ENCODE measurements around the gene PRPH.

The PRPH gene

DNA sequence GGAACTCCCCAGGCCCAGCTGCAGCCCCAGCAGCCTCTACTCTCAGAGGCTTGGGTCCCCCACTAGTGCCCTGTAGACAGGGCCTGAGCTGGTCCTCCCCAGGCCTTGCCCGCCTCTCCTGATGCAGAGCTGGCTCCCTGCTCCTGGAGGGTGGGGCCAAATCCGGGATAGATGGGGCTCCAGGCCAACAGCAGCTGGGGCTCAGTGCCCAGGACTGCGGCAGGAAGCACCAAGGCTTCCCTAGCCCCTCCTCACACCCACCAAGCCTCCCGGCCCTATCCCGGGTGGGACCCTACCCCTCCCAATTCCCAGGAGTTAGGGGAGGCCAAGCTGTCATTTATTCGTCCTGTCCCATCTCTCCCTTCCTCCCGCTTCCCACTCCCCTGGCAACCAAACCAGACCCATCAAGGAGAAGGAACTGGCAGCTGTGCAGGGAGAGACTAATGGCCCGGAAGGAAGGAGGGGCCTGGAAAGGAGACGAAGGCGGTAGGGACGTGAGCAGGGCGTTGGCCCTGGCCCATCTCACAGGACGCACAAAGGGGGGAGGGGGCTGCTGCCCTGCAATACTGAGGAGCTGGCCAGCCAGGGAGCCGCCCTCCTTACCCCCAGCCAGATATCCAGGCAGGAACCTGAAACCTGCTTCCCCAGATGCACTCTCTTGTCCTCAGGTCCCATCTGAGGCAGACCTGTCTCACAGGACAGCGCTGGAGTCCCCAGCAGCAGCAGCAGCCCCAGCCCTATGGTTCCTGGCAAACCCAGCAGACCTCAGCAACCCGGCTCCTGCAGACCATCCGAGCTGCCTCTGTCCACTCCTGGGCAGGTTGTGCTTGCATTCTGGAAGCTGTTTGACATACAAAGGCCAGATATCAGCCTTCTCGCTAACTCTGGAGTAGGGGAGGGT, 1.6 kb upstream of the PRPH start:
- ChIA-PET POLR2A (no interaction called here), CTCF (interaction anchor here (0.6 to 16.9 kb wide), 12 partner anchors 9 to 160 kb away, joined by 3 to 172 read pairs (median 10); partner anchors contain the start of genes C1QL4 and DNAJC22)
- no peak for DNase-seq
- WGBS (ENCODE audit: insufficient coverage) = 52% methylated on average over 10 of the region's 18 CpGs
- no peak overlapping the region for H3K27ac ChIP-seq (ENCODE audit: insufficient read depth in 1 of 2, low read depth in 1 of 2, low read length in 2 of 2, poor library complexity in 1 of 2, severe bottlenecking in 2 of 2)
- H3K4me3 ChIP-seq (ENCODE audit: control insufficient read depth in 1 of 7, extremely low read depth in 1 of 7, insufficient read depth in 4 of 7, low read depth in 2 of 7, low read length in 6 of 7) = no peak overlapping the region
- peaks cover 0 to 70% (median 48%) of the 10 kb centered on the region in 5 experiments for H3K27me3 ChIP-seq (replicated peaks in 2 of 5; ENCODE audit: control insufficient read depth in 4 of 5, insufficient read depth in 5 of 5, low read length in 4 of 5)
- peaks cover 0 to 30% (median 18%) of the 10 kb centered on the region in 4 experiments for H3K4me1 ChIP-seq (ENCODE audit: control extremely low read depth in 1 of 4, control insufficient read depth in 4 of 4, insufficient read depth in 4 of 4, low read length in 3 of 4)
- H3K36me3 ChIP-seq (ENCODE audit: control insufficient read depth in 4 of 4, insufficient read depth in 4 of 4, low read length in 3 of 4) = no peaks in the 10 kb centered on the region
- no peaks in the 10 kb centered on the region for H3K9me3 ChIP-seq (ENCODE audit: control extremely low read depth in 1 of 5, control insufficient read depth in 4 of 5, insufficient read depth in 2 of 5, low read depth in 1 of 5, low read length in 4 of 5)

DNA sequence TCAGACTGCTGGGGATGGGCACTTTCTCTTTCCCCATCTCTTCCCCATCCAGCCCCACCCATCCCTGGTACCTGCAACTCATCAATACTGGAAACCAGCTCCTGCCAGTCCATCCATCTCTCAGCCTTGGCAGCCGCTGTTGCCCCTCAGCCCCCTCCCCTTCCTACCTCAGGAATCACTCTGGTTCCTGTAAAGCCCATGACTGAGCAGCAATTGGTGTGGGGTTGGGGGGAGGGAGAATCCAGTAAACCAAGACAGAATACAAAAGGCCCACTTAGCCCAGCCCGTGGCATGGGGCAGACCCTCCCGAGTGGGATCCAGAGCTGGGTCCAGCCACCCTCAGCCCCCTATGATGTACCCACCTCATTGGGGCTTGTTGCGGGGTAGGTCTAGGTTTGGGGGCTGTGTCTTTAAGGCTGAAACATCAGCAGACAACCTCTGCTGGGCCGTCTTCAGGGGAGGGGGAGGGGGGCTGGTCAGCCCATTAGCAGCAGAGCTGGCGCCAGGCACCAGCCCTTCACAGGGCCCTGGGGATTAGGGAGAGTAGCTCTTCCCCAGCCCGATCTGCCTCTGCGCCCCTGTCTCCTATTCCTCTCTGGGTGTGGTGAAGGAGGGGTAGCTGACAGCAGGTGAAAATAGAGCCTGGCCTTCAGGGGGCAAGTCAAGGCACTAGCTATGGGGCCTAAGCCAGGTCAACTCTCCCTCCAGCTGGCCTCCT, 702 bp upstream of the PRPH start:
- no peak overlapping the region for H3K27ac ChIP-seq (ENCODE audit: insufficient read depth in 1 of 2, low read depth in 1 of 2, low read length in 2 of 2, poor library complexity in 1 of 2, severe bottlenecking in 2 of 2)
- peaks cover 0 to 30% (median 18%) of the 10 kb centered on the region in 4 experiments for H3K4me1 ChIP-seq (ENCODE audit: control extremely low read depth in 1 of 4, control insufficient read depth in 4 of 4, insufficient read depth in 4 of 4, low read length in 3 of 4)
- H3K36me3 ChIP-seq (ENCODE audit: control insufficient read depth in 4 of 4, insufficient read depth in 4 of 4, low read length in 3 of 4) = no peaks in the 10 kb centered on the region
- no peaks in the 10 kb centered on the region for H3K9me3 ChIP-seq (ENCODE audit: control extremely low read depth in 1 of 5, control insufficient read depth in 4 of 5, insufficient read depth in 2 of 5, low read depth in 1 of 5, low read length in 4 of 5)
- ChIA-PET CTCF (interaction anchor here (1.0 to 16.9 kb wide), 15 partner anchors 9 to 63 kb away, joined by 3 to 172 read pairs (median 8); partner anchors contain the start of genes C1QL4 and DNAJC22), POLR2A (interaction anchor here (0.5 to 0.8 kb wide), 2 partner anchors 29 to 76 kb away, joined by 3 to 4 read pairs; no protein-coding TSS in a partner anchor)
- H3K27me3 ChIP-seq (replicated peaks in 2 of 5; ENCODE audit: control insufficient read depth in 4 of 5, insufficient read depth in 5 of 5, low read length in 4 of 5) = peaks cover 0 to 71% (median 51%) of the 10 kb centered on the region in 5 experiments
- DNase-seq = no peak
- WGBS (ENCODE audit: insufficient coverage) = 73% methylated on average over 3 of the region's 8 CpGs
- no peak overlapping the region for H3K4me3 ChIP-seq (ENCODE audit: control insufficient read depth in 1 of 7, extremely low read depth in 1 of 7, insufficient read depth in 4 of 7, low read depth in 2 of 7, low read length in 6 of 7)

DNA sequence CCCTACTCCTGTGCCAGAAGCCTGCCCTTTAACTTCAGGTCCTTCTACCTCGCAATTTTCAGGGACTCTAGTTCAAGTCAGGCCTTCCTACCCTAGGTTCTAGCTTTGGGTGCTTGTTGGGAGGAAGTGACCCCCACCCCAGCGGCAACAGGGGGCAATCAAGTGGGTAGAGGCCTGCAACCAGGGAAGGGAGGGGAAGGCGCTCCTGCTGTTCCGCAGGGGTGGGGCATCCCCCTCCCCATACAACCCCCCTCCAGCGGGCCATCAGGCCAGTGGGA, 204 bp upstream of the PRPH start:
- Histone ChIP-seq H3K9me3 (ENCODE audit: control extremely low read depth in 1 of 5, control insufficient read depth in 4 of 5, insufficient read depth in 2 of 5, low read depth in 1 of 5, low read length in 4 of 5) (no peaks in the 10 kb centered on the region), H3K27ac (ENCODE audit: insufficient read depth in 1 of 2, low read depth in 1 of 2, low read length in 2 of 2, poor library complexity in 1 of 2, severe bottlenecking in 2 of 2) (no peak overlapping the region), H3K27me3 (replicated peaks in 2 of 5; ENCODE audit: control insufficient read depth in 4 of 5, insufficient read depth in 5 of 5, low read length in 4 of 5) (peaks cover 0 to 71% (median 51%) of the 10 kb centered on the region in 5 experiments), H3K36me3 (ENCODE audit: control insufficient read depth in 4 of 4, insufficient read depth in 4 of 4, low read length in 3 of 4) (no peaks in the 10 kb centered on the region), H3K4me3 (ENCODE audit: control insufficient read depth in 1 of 7, extremely low read depth in 1 of 7, insufficient read depth in 4 of 7, low read depth in 2 of 7, low read length in 6 of 7) (peak overlapping the region in 1 of 7 experiments; percentile 43), H3K4me1 (ENCODE audit: control extremely low read depth in 1 of 4, control insufficient read depth in 4 of 4, insufficient read depth in 4 of 4, low read length in 3 of 4) (peaks cover 0 to 30% (median 18%) of the 10 kb centered on the region in 4 experiments)
- CTCF ChIA-PET = interaction anchor here (0.8 to 16.9 kb wide), 18 partner anchors 9 to 72 kb away, joined by 3 to 172 read pairs (median 7); partner anchors contain the start of genes C1QL4 and DNAJC22
- POLR2A ChIA-PET = interaction anchor here (0.8 kb wide), 1 partner anchor 29 kb away, joined by 3 read pairs; no protein-coding TSS in a partner anchor
- 63% methylated on average over 1 of the region's 5 CpGs for WGBS (ENCODE audit: insufficient coverage)
- DNase-seq = no peak

DNA sequence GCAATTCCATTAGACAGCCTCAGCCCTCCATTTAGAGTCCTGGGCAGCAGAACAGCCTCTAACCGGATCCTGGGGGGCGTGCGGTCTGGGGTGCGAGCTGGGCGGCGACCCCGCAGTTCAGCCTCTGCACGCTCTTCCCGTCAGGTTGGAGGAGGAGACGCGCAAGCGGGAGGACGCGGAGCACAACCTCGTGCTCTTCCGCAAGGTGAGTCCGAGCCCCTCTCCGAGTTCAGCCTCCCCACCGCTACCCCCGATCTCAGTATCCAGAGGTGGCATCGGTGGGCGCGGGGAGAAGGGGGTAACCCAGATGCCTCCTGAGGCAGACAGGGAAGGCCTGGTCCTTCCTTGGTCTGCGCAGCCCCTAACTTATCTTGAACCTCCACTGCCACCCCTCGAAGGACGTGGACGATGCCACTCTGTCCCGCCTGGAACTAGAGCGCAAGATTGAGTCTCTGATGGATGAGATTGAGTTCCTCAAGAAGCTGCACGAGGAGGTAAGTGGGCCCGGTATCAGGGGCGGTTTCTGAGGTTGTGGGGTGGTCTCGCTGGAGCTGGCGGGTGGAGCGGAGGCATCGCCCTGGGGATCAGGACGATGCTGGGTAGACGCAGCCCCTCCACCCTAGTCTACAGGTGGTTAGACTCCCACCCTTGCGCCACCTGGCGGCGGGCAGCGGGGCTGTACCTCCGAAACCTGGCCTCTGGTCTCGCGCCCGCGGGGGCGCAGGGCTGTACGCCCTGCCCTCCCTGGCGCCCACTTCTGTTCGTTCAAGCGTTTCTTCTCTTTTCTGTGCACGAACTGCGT, 1.3 kb downstream of the PRPH start:
- H3K4me1 ChIP-seq (ENCODE audit: control extremely low read depth in 1 of 4, control insufficient read depth in 4 of 4, insufficient read depth in 4 of 4, low read length in 3 of 4) = peaks cover 0 to 30% (median 18%) of the 10 kb centered on the region in 4 experiments
- DNase-seq = peak; percentile 63 to 74 (median 73)
- peak overlapping the region in 4 of 7 experiments; percentile 19 to 48 (median 39) for H3K4me3 ChIP-seq (ENCODE audit: control insufficient read depth in 1 of 7, extremely low read depth in 1 of 7, insufficient read depth in 4 of 7, low read depth in 2 of 7, low read length in 6 of 7)

DNA sequence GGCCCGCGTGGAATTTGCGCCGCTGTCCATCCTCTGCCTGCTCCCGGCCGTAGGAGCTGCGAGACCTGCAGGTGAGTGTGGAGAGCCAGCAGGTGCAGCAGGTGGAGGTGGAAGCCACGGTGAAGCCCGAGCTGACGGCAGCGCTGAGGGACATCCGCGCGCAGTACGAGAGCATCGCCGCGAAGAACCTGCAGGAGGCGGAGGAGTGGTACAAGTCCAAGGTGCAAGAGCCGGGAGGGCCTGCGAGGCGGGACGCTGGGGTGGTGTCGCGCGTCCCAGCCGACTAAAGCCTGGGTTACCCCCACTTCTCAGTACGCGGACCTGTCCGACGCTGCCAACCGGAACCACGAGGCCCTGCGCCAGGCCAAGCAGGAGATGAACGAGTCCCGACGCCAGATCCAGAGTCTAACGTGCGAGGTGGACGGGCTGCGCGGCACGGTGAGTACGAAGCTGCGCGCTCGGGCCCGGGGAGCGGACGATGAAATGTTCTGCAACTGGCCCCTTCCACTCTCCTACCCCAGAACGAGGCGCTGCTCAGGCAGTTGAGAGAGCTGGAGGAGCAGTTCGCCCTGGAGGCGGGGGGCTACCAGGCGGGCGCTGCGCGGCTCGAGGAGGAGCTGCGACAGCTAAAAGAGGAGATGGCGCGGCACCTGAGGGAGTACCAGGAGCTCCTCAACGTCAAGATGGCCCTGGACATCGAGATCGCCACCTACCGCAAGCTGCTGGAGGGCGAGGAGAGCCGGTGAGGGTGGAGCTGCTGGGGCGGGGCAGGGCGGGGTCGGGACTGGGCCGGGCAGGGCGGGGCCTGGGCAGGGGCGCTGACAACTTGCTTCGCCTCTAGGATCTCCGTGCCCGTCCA, 2.1 kb downstream of the PRPH start:
- WGBS (ENCODE audit: insufficient coverage) = 4% methylated on average over 53 of the region's 77 CpGs
- Histone ChIP-seq H3K27ac (ENCODE audit: insufficient read depth in 1 of 2, low read depth in 1 of 2, low read length in 2 of 2, poor library complexity in 1 of 2, severe bottlenecking in 2 of 2) (no peak overlapping the region), H3K27me3 (replicated peaks in 2 of 5; ENCODE audit: control insufficient read depth in 4 of 5, insufficient read depth in 5 of 5, low read length in 4 of 5) (peaks cover 0 to 66% (median 52%) of the 10 kb centered on the region in 5 experiments), H3K9me3 (ENCODE audit: control extremely low read depth in 1 of 5, control insufficient read depth in 4 of 5, insufficient read depth in 2 of 5, low read depth in 1 of 5, low read length in 4 of 5) (no peaks in the 10 kb centered on the region), H3K4me1 (ENCODE audit: control extremely low read depth in 1 of 4, control insufficient read depth in 4 of 4, insufficient read depth in 4 of 4, low read length in 3 of 4) (peaks cover 0 to 30% (median 18%) of the 10 kb centered on the region in 4 experiments), H3K36me3 (ENCODE audit: control insufficient read depth in 4 of 4, insufficient read depth in 4 of 4, low read length in 3 of 4) (no peaks in the 10 kb centered on the region), H3K4me3 (ENCODE audit: control insufficient read depth in 1 of 7, extremely low read depth in 1 of 7, insufficient read depth in 4 of 7, low read depth in 2 of 7, low read length in 6 of 7) (peak overlapping the region in 6 of 7 experiments; percentile 8 to 50 (median 40))
- POLR2A ChIA-PET = interaction anchor here (1.1 kb wide), 1 partner anchor 40 kb away, joined by 3 read pairs; the partner anchor contains the start of gene C1QL4
- CTCF ChIA-PET = interaction anchor here (0.6 to 16.9 kb wide), 13 partner anchors 8 to 242 kb away, joined by 3 to 172 read pairs (median 7); partner anchors contain the start of genes C1QL4 and KCNH3
- DNase-seq = peak in 2 of 3 donors; percentile 24 to 36

More for the DNA sequence above, 1.3 kb downstream of the PRPH start:
- POLR2A ChIA-PET = no interaction called here
- no peaks in the 10 kb centered on the region for H3K9me3 ChIP-seq (ENCODE audit: control extremely low read depth in 1 of 5, control insufficient read depth in 4 of 5, insufficient read depth in 2 of 5, low read depth in 1 of 5, low read length in 4 of 5)
- H3K36me3 ChIP-seq (ENCODE audit: control insufficient read depth in 4 of 4, insufficient read depth in 4 of 4, low read length in 3 of 4) = no peaks in the 10 kb centered on the region
- WGBS (ENCODE audit: insufficient coverage) = 17% methylated on average over 48 of the region's 54 CpGs
- CTCF ChIA-PET = interaction anchor here (1.0 to 16.9 kb wide), 21 partner anchors 7 to 274 kb away, joined by 3 to 172 read pairs (median 6); partner anchors contain the start of genes C1QL4 and KCNH3
- no peak overlapping the region for H3K27ac ChIP-seq (ENCODE audit: insufficient read depth in 1 of 2, low read depth in 1 of 2, low read length in 2 of 2, poor library complexity in 1 of 2, severe bottlenecking in 2 of 2)
- peaks cover 0 to 71% (median 54%) of the 10 kb centered on the region in 5 experiments for H3K27me3 ChIP-seq (replicated peaks in 2 of 5; ENCODE audit: control insufficient read depth in 4 of 5, insufficient read depth in 5 of 5, low read length in 4 of 5)
